Lower leg skin (tissue), 4 donors: ENCODE data around the gene ZNF613. TPM values are rescaled to one million over a fixed set of nuclear protein-coding genes. Genes with fewer than 3 reads are reported as not detected.
"Not testable (repeated sequence)": the region's sequence is repeated elsewhere in the genome, so short reads cannot be mapped to it uniquely, and the experiment has no call there.

ENCODE experiments used
- DNase-seq, 2 donors: peaks; one replicate each; pipeline ENCODE4 v3.0.0-alpha.2; 2019; ENCODE audit warnings: low spot score in 2 of 2
- H3K4me3 ChIP-seq: fragments of 200-600 bp; sonication (generic); 2 replicates; pipeline ENCODE4 v1.5.1; 2017; ENCODE audit warnings: mild to moderate bottlenecking, low read depth; ENCODE audit not compliant: poor library complexity, severe bottlenecking
- POLR2A ChIP-seq, 2 donors: fragments of 450-650 bp; IDR thresholded peaks; one replicate each; pipeline ENCODE4 v1.6.1; 2016 to 2017; ENCODE audit warnings: antibody characterized with exemption in 2 of 2, mild to moderate bottlenecking in 1 of 2, moderate library complexity in 1 of 2
- WGBS, 2 donors: methylation state at CpG; one replicate each; pipeline ENCODE4 v1.1.5; 2018; 5-methylcytosine and 5-hydroxymethylcytosine counted together
- intact Hi-C: fragments of 100-400 bp; cut with DNase I; formaldehyde crosslinking; loops from one replicate; pipeline ENCODE4 v1.15.0; 2023; ENCODE audit warnings: low total_unique reads
- total RNA-seq, 4 donors: library from RNA; depleted of rRNA; stranded (reverse); fragments of >200 nt; gene quantifications; one replicate each; pipeline ENCODE4 v1.1.0, GENCODE V29; 2016
- TF ChIP-seq, protein P1 (sequence below), 3 donors: fragments of 450-650 bp; IDR thresholded peaks; one replicate each; pipeline ENCODE4 v1.5.1; 2016; ENCODE audit warnings: antibody characterized with exemption in 3 of 3, mild to moderate bottlenecking in 3 of 3, moderate library complexity in 2 of 3

Gene ZNF613
- total RNA-seq, 4 donors from 2014 or later = 3.6 to 17.2 (median 7.0) TPM

GRCh38 chr19:51959791-51960190 lies 32.5 kb downstream of the ZNF613 start:
- intact Hi-C loops = no loop called here
- no peak overlapping the region for H3K4me3 ChIP-seq
- TF ChIP-seq, protein P1, sequence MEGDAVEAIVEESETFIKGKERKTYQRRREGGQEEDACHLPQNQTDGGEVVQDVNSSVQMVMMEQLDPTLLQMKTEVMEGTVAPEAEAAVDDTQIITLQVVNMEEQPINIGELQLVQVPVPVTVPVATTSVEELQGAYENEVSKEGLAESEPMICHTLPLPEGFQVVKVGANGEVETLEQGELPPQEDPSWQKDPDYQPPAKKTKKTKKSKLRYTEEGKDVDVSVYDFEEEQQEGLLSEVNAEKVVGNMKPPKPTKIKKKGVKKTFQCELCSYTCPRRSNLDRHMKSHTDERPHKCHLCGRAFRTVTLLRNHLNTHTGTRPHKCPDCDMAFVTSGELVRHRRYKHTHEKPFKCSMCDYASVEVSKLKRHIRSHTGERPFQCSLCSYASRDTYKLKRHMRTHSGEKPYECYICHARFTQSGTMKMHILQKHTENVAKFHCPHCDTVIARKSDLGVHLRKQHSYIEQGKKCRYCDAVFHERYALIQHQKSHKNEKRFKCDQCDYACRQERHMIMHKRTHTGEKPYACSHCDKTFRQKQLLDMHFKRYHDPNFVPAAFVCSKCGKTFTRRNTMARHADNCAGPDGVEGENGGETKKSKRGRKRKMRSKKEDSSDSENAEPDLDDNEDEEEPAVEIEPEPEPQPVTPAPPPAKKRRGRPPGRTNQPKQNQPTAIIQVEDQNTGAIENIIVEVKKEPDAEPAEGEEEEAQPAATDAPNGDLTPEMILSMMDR (IDR thresholded peaks at IDR 0.05) = no peak
- TF ChIP-seq POLR2A (IDR thresholded peaks at IDR 0.05) = no peak
- WGBS, 2 donors = 87 to 89% methylated on average over 4 of the region's 4 CpGs
- no peak for DNase-seq

- not testable (repeated sequence) for DNase-seq
Measured at GRCh38 chr19:51960621-51961233, 33.5 kb downstream of the ZNF613 start.

DNA sequence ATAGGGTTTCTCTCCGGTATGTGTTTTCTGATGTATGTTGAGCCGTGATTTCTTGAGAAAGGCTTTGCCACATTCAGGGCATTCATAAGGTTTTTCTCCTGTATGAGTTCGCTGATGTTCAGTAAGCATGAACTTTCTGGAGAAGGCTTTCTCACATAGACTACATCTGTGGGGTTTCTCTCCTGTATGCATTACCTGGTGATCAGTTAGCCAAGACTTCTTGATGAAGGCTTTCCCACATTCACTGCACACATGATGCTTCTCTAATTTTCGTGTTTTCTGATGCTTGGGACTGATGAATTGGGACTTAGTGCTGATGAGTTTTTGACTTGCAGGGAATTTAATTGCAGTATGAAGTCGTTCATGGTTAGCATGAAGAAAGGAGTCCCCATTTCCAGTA lies 38.3 kb downstream of the ZNF613 start:
- 97 to 98% methylated on average over 5 of the region's 5 CpGs for WGBS, 2 donors
- H3K4me3 ChIP-seq = no peak overlapping the region
- no peak for DNase-seq
- intact Hi-C loops = no loop called here
- no peak for TF ChIP-seq POLR2A (IDR thresholded peaks at IDR 0.05)
- TF ChIP-seq, protein P1 (IDR thresholded peaks at IDR 0.05) = no peak

More at GRCh38 chr19:51960621-51961233, 33.5 kb downstream of the ZNF613 start:
- intact Hi-C loops, H3K4me3 ChIP-seq: not testable (repeated sequence)
- WGBS, 2 donors = 35 to 36% methylated on average over 7 of the region's 7 CpGs

DNA sequence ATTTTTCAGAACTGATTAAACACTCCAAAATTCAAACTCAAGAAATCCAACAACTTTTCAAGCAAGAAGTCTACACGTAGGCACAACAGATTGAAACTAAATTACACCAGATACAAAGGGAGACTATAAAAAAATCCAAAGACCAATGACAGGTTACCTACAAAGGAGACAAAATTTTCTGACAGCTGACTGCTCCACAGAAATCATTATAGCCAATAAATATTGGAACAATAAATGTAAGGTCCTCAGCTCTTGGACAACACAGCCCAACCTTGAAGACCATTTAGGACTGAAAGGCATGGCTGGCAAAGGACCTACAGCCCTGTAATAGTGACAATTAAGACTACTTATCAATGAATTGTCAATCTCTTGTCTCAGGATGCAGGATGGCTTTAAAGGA lies 43.4 kb downstream of the ZNF613 start:
- no peak overlapping the region for H3K4me3 ChIP-seq
- TF ChIP-seq, protein P1 (IDR thresholded peaks at IDR 0.05) = no peak
- TF ChIP-seq POLR2A (IDR thresholded peaks at IDR 0.05) = no peak
- intact Hi-C loops = no loop called here
- DNase-seq = no peak
- WGBS, 2 donors = 94 to 97% methylated on average over 1 of the region's 1 CpG

GRCh38 chr19:51971624-51972023 lies 44.4 kb downstream of the ZNF613 start:
- no peak for DNase-seq
- intact Hi-C loops = no loop called here
- no peak overlapping the region for H3K4me3 ChIP-seq
- 96 to 99% methylated on average over 4 of the region's 4 CpGs for WGBS, 2 donors
- TF ChIP-seq, protein P1 (IDR thresholded peaks at IDR 0.05) = no peak
- no peak for TF ChIP-seq POLR2A (IDR thresholded peaks at IDR 0.05)

- intact Hi-C loops, DNase-seq, H3K4me3 ChIP-seq: not testable (repeated sequence)
- 93 to 95% methylated on average over 17 of the region's 17 CpGs for WGBS, 2 donors
Measured at GRCh38 chr19:51975787-51976186, 48.5 kb downstream of the ZNF613 start.

DNA sequence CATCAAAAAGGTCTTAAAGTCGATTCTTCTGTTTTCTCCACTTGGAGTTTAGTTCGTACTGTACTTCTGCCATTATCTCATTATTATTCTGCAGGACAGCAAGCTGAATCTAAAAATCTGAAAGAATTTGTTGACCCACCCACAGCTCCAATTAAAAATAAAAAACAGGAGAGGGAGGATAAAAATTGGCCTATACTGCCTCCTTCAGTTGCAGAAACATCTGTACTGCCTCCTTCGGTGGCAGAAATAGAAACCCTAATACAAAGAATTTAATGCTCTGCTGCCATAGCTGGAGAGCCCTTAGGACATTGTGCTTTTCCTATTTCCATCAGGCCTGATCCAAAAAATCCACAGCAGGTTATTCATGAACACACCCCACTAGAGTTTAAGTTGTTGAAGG lies 49.6 kb downstream of the ZNF613 start:
- intact Hi-C loops = no loop called here
- TF ChIP-seq, protein P1 (IDR thresholded peaks at IDR 0.05) = no peak
- no peak for TF ChIP-seq POLR2A (IDR thresholded peaks at IDR 0.05)
- 92 to 99% methylated on average over 3 of the region's 3 CpGs for WGBS, 2 donors
- no peak for DNase-seq
- no peak overlapping the region for H3K4me3 ChIP-seq
